HG03039 (cell line): Measurements from ENCODE around the gene AMIGO1.
"Not testable (repeated sequence)": the region's sequence is repeated elsewhere in the genome, so short reads cannot be mapped to it uniquely, and the experiment has no call there.

ENCODE experiments used
- ATAC-seq: cut with Tn5 transposase; IDR thresholded peaks from one replicate; pipeline ENCODE4 v1.9.1; 2021; ENCODE audit warnings: mild to moderate bottlenecking, moderate library complexity; ENCODE audit not compliant: unreplicated experiment

The AMIGO1 gene

GRCh38 chr1:109484519-109484975 is 25.0 kb downstream of the AMIGO1 start:
- ATAC-seq, result no peak

GRCh38 chr1:109483672-109484518 is 25.6 kb downstream of the AMIGO1 start, which contains the start of gene ATXN7L2:
Gene ATXN7L2 (plus strand): TSS chr1:109483905. CDS start chr1:109483954, 49 bp downstream.
- ATAC-seq, result peak; percentile 72

GRCh38 chr1:109482791-109483671 is 26.5 kb downstream of the AMIGO1 start:
- ATAC-seq, result peak; percentile 8

GRCh38 chr1:109482242-109482641 is 27.3 kb downstream of the AMIGO1 start:
- no peak for ATAC-seq

- no peak for ATAC-seq
Observed at GRCh38 chr1:109481646-109482045, 27.9 kb downstream of the AMIGO1 start.

- ATAC-seq, result no peak
Observed at GRCh38 chr1:109479901-109480300, 29.6 kb downstream of the AMIGO1 start.

- ATAC-seq, result no peak
Observed at GRCh38 chr1:109479311-109479710, 30.2 kb downstream of the AMIGO1 start.

- ATAC-seq, result no peak
Observed at GRCh38 chr1:109478806-109479205, 30.7 kb downstream of the AMIGO1 start.

GRCh38 chr1:109477821-109478220 is 31.7 kb downstream of the AMIGO1 start:
- ATAC-seq, result no peak

- ATAC-seq, result no peak
Observed at GRCh38 chr1:109476825-109477224, 32.7 kb downstream of the AMIGO1 start.

- no peak for ATAC-seq
Observed at GRCh38 chr1:109475261-109475660, 34.3 kb downstream of the AMIGO1 start.

- ATAC-seq, result no peak
Observed at GRCh38 chr1:109474697-109475096, 34.8 kb downstream of the AMIGO1 start.

- ATAC-seq, result not testable (repeated sequence)
Observed at GRCh38 chr1:109473284-109474057, 36.1 kb downstream of the AMIGO1 start.

GRCh38 chr1:109472779-109473178 is 36.7 kb downstream of the AMIGO1 start:
- no peak for ATAC-seq

- no peak for ATAC-seq
Observed at GRCh38 chr1:109470245-109470644, 39.3 kb downstream of the AMIGO1 start.

- ATAC-seq, result no peak
Observed at GRCh38 chr1:109468903-109469302, 40.6 kb downstream of the AMIGO1 start.

- ATAC-seq, result no peak
Observed at GRCh38 chr1:109468061-109468460, 41.5 kb downstream of the AMIGO1 start.

- ATAC-seq, result no peak
Observed at GRCh38 chr1:109467301-109467777, 42.2 kb downstream of the AMIGO1 start.

- no peak for ATAC-seq
Observed at GRCh38 chr1:109466452-109467300, 42.9 kb downstream of the AMIGO1 start, which contains the start of gene SYPL2. Gene SYPL2 (plus strand): TSS chr1:109466546. CDS start chr1:109466844, 298 bp downstream.

GRCh38 chr1:109466125-109466451 is 43.4 kb downstream of the AMIGO1 start:
- no peak for ATAC-seq
